ENCODE data around the gene CHD2.
"Not testable (repeated sequence)": the region's sequence is repeated elsewhere in the genome, so short reads cannot be mapped to it uniquely, and the experiment has no call there.

The CHD2 gene

DNA sequence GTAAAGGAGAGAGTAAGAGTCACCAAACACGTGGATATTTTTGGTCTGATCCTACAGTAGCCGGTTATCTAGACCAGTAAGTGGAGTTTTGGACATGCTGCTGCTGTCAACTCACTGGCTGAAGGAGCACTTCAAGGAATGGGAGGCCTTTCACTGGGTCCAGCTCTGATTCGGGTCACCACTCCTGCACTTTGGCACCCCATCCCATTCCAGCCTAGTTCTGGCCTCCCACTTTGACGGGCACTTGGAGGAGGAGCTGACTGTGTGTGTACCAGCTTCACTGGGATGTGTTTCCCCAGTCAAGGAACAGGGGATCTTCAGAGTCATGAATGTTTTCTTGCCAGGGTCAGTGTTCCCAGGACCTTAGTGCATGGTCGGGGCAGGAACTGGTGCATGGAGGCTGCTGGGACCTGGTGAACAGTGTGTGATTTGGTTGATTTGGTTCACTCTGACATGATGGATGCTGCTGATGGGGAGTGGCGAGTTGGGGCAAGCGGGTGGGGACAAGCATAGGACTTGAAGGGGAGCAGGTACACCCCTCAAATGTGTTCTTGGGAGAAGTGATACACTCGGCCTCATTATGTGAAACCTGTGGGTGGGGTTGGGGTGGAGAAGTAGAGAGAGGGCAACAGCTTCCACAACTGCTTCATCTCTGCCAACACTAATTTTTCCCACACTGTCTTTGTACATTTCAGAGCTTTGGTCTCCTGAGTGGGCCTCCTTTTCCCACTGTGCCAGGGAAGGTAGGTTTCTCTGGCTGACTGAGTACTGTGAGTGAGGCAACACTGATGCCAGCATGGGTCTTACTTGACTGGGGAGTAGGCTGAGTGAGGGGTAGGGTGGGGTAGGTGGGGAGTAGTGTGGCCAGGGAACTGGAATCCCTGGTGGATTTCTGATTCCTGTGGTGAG lies 124.8 kb downstream of the CHD2 start:
- no peak for DNase-seq

DNA sequence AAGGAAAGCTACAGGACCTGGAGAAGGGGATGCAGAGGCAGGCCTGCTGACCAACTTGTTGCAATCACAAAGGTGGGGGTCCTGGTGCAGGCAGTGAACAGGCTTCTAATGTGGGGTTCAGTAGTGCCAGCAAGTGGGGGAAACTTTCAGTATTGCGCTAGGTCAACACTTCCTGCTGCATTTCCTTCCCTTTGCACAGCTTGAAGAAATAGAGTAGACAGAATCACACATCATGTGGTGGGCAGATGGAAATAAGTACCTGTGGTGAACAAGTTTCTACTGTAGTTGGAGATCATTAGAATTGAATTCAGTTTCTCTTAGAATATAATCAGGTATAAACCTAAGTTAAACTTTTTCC lies 125.5 kb downstream of the CHD2 start:
- no peak for DNase-seq

- no peak for DNase-seq
Observed at GRCh38 chr15:93026380-93026817, 126.3 kb downstream of the CHD2 start.

DNA sequence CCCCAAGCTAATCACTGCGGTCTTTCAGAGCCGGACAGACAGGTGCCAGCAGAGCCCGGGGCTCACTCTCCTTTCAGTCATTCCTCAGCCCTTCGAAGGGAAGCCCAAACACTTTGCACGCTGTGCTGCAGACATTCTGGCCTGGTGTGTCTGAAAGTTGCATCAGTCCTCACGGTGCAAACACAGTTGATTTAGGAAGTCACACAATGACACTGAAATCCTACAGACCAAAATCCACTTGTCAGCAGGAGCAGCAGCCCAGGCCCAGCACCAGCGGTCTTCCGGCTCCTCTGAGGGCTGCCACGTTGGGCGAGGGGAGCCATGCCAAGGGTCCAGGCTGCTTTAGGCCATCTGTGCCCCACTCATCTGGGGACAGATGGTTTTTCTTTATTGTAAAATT lies 127.3 kb downstream of the CHD2 start:
- peak; percentile 46 for DNase-seq

DNA sequence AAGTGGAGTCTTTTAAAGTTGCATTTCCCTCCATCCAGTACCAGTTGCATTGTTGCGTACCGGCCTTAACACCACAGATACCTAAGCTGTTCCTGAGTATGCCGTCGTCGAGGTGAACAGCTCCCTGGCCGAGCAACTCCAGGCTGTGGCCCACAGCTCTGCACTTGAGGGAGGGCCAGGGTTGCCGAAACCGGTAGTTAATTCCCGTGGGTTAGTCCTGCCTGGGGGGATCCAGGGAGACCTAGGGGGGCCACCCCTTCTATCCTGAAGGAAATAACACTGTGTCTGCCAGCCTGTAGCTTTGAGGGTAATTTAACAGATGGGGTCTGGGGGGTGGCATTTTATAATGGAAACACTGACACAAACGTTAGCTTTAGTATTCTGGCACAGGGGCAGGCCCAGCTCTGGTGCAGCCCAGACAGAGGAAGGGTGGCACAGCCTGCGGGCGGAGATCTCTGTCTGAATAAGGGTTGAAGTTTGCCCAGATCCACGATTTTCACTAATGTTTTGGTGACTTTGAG lies 128.0 kb downstream of the CHD2 start:
- DNase-seq = no peak

DNA sequence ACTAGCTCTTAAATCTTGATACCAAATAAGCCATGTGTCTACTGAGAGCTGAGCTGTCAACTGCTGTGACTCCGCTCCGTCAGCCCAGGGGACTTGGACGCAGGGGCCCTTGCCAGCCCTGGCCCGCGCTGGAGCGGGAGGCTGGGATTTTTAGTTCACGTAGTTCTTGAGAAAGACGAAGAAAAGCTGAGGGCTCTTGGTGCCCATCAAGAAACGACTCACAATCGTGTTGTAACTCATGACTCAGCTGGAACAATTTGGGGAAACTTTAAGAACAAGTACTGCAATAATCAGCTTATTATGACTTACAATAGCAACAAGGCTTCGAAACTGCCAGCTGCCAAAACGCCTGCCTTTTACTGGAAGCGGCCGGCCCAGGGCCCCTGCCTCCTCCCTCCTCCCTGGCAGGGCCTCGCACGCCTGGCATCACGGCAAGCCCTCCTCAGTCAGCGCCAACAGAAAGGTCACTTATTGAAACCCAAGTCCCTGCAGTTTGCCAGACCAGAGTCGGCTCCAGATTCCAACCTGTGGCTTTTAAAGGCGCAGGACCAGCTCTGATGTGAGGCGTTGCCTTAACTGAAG lies 128.6 kb downstream of the CHD2 start:
- peak; percentile 97 for DNase-seq

DNA sequence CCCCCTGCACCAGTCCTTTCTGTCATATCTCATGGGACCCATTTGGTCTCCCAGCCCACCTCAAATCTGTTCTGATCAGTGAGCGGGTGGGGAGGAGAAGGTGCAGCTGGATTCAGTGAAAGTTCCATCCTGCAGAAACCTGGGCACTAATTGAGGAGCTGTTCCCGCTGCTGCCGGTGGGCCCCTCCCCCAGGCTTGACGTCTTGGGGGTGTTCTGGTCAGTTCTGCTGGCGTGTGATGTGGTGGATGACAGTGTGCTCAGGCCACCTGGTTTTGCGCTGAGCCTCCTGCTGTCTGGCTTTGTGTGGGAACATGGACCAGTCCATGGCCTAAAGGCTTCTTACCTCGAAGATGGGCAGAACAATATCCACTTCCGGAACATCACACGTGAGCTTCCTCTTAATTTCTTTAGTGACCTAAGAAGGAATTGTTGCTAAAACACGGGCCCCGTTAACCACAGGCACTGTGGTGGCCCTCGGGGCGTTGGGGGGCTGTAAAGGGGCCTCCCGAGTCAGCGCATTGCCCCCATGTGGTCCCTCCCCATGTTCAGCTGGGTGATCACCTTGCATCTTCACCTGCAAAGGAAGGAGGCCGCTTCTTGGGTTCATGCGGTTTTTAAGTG lies 129.2 kb downstream of the CHD2 start:
- DNase-seq = peak; percentile 33

GRCh38 chr15:93029836-93030429 lies 129.8 kb downstream of the CHD2 start:
- DNase-seq = no peak

- peak; percentile 77 for DNase-seq
Observed at GRCh38 chr15:93030430-93031102, 130.4 kb downstream of the CHD2 start.

DNA sequence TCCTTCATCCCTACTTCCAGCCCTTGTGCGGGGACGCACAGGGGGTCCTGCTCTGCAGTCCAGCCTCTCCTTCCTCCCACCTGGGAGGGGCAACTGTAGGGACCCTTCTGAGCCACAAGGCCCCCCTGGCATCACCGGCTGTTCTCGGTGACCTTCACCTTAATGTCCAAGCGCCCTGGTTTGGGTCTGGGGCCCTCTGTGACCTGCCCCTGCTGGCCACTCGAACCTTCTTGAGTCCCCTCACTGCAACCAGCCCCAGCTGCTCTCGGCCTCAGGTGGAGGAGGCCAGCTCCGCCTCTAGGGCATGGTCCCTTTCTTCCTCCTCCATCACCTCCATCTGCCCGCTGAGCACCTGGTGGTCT lies 131.0 kb downstream of the CHD2 start:
- no peak for DNase-seq

DNA sequence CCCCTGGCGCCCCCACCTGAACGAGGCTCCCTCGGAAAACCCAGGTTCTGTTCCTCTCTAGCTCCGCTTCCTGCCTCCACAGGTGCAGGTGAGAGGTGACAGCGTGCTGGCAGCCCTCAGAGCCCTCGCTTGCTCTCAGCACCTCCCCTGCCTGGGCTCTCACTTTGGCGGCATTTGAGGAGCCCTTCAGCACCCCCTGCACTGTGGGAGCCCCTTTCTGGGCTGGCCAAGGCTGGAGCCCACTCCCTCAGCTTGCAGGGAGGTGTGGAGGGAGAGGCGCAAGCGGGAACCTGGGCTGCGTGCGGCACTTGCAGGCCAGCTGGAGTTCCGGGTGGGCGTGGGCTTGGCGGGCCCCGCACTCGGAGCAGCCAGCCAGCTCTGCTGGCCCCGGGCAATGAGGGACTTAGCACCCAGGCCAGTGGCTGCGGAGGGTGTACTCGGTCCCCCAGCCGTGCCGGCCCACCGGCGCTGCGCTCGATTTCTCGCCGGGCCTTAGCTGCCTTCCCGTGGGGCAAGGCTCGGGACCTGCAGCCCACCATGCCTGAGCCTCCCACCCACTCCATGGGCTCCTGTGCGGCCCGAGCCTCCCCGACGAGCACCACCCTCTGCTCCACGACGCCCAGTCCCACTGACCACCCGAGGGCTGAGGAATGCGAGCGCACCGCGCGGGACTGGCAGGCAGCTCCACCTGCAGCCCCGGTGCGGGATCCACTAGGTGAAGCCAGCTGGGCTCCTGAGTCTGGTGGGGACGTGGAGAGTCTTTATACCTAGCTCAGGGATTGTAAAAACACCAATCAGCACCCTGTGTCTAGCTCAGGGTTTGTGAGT lies 131.6 kb downstream of the CHD2 start:
- DNase-seq = not testable (repeated sequence)

- DNase-seq = not testable (repeated sequence)
Observed at GRCh38 chr15:93032515-93033206, 132.5 kb downstream of the CHD2 start.

DNA sequence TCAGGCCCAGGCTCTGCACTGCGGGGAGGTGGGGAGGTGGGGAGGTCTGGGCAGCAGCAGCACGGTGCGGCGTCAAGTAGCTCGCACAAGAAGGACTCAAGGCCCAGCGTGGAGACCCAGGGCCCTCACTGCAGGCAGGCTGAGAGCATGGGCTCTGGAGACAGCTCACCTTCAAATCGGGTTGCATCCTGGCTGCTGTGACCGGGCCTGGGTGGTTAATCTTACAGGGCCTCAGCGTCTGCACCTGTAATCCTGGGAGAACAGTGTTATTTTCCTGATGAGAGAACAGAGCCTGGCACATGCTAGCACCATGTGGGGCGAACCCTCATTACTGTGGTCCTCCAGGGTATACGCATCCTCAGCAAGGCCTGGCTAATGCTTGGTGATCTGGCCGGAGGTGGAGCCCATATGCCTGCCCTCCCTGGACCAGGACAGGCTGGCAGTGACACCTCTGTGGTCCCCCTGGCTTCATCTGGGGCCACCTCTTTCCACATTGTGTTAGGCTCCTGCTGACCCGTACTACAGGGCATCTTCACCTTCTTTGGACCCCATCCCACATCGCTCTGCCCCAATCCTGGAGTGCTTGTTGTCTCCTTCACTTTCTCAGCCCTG lies 133.4 kb downstream of the CHD2 start:
- no peak for DNase-seq

- no peak for DNase-seq
Observed at GRCh38 chr15:93034512-93034911, 134.4 kb downstream of the CHD2 start.

DNA sequence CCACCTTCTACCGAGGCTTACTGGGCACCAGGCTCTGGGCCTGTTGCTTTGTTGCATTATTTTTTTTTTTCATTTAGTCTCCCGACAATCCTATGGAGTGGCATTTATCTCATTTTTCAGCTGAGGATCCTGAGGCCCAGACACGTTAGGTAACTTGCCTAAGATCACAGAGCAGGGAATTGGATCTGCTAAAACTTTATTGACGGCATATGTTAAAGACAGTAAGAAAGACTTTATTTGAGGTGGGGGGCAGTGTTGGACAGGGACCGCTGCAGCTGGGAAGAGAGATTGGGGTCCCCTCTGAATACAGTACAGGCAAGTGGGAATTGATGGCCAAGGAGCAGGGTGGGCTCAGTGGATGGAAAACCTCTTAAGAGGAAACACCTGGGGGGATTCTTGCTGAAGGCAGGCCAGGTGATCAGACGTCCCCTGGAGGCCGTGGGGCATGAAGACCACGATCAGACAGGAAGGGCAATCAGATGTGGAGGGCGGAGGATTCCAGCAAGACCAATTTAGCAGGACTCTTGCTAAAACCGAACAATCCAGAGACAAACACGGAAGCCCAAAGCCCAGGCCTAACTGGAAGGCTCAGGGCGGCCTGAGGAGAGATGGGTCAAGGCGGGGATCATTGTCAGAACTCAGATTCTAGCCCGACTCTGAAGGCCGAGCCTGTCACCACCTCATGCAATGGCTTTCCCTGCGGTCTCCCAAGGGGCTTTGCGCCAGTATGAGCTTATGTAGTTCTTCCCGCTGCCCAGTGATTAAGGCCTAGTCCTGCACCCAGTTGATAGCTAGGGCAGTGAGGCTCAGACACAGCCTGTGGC lies 135.2 kb downstream of the CHD2 start:
- DNase-seq = no peak

GRCh38 chr15:93035953-93036810 lies 136.1 kb downstream of the CHD2 start:
- peak; percentile 52 for DNase-seq

DNA sequence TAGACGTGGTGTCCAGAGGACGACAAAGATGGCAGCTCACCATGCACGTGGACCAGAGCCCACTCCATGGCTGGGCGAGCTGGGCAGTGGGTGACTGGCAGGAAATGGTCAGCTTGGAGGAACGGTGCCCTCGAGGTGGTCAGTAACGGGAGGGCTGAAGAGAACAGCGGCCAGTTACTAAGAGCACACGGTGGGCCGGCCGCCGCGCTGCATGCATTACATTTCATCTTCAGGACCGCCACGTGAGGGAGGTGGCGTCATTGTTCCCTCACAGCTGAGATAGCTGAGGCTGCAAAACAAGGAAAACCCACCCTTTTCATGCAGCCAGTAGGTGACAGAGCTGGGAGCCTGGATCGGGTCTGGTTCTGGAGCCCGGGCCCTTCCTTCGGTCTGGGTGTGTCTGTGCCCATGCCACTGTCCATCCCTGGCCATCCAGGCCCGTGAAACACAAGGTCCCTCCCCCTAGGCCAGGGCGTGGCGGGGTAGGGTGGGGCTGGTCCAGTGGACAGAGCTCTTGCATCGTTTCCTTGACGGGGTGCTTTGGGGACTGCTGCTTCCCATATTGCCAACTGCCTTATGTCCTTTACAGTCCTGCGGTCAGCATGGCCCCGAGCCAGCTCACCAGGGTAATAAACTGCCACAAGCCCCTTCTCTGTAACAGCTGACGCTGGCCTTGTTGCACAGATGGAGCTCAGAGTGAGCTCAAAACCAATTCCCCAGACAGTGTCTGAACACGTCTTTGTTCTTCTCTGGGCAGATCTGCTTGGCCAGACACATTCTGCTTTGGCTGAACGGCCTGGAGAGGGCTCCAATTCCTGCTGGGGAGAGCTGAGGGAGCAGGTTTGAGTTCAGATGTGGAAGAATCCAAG lies 137.1 kb downstream of the CHD2 start:
- peak; percentile 52 for DNase-seq
